Choroid plexus epithelial cell (primary cell): ENCODE data around the gene CISD3.

Source experiments
- DNase-seq: peaks from one replicate; pipeline ENCODE4 v3.0.0-alpha.2; 2010; ENCODE audit warnings: low read depth
- H3K4me3 ChIP-seq: 2 replicates; pipeline ENCODE4 v1.5.1; 2011; ENCODE audit warnings: low read depth, mild to moderate bottlenecking, control low read depth, low read length, moderate library complexity
- CTCF ChIP-seq: conservative IDR thresholded peaks from 2 replicates; pipeline ENCODE4 v1.5.1; 2011; ENCODE audit warnings: low read depth, mild to moderate bottlenecking, control low read depth, inconsistent platforms, low read length, moderate library complexity

The CISD3 gene

GRCh38 chr17:38750044-38750311 is 19.8 kb downstream of the CISD3 start:
- H3K4me3 ChIP-seq, result peak overlapping the region; percentile 99
- DNase-seq, result no peak
- no peak for TF ChIP-seq CTCF

GRCh38 chr17:38750312-38751121 is 20.4 kb downstream of the CISD3 start:
- TF ChIP-seq CTCF, result no peak
- peak overlapping the region; percentile 99 for H3K4me3 ChIP-seq
- no peak for DNase-seq

- DNase-seq, result no peak
- no peak for TF ChIP-seq CTCF
- H3K4me3 ChIP-seq, result peak overlapping the region; percentile 99
Measured at GRCh38 chr17:38751144-38751807, 21.1 kb downstream of the CISD3 start.

- peak; percentile 89 for DNase-seq
- no peak for TF ChIP-seq CTCF
- H3K4me3 ChIP-seq, result peak overlapping the region; percentile 99
Measured at GRCh38 chr17:38751808-38752307, 21.7 kb downstream of the CISD3 start.

GRCh38 chr17:38752308-38753070 is 22.3 kb downstream of the CISD3 start, which contains the start of gene PSMB3:
TSS of gene PSMB3 (plus strand) at chr17:38752741. CDS start at chr17:38752827, 86 bp downstream.
- H3K4me3 ChIP-seq, result peak within 1 kb of the TSS; percentile 99
- TF ChIP-seq CTCF, result no peak
- DNase-seq, result peak; percentile 100

- no peak for DNase-seq
- TF ChIP-seq CTCF, result no peak
- H3K4me3 ChIP-seq, result peak overlapping the region; percentile 99
Measured at GRCh38 chr17:38753071-38753506, 22.9 kb downstream of the CISD3 start.
